CD4-positive, alpha-beta T cell treated with Interleukin-15 for 1 hour (primary cell): ENCODE data around the gene ZNF714.

Source experiments
- DNase-seq: peaks from one replicate; pipeline ENCODE4 v3.0.0-alpha.2; 2020

ZNF714 gene

DNA sequence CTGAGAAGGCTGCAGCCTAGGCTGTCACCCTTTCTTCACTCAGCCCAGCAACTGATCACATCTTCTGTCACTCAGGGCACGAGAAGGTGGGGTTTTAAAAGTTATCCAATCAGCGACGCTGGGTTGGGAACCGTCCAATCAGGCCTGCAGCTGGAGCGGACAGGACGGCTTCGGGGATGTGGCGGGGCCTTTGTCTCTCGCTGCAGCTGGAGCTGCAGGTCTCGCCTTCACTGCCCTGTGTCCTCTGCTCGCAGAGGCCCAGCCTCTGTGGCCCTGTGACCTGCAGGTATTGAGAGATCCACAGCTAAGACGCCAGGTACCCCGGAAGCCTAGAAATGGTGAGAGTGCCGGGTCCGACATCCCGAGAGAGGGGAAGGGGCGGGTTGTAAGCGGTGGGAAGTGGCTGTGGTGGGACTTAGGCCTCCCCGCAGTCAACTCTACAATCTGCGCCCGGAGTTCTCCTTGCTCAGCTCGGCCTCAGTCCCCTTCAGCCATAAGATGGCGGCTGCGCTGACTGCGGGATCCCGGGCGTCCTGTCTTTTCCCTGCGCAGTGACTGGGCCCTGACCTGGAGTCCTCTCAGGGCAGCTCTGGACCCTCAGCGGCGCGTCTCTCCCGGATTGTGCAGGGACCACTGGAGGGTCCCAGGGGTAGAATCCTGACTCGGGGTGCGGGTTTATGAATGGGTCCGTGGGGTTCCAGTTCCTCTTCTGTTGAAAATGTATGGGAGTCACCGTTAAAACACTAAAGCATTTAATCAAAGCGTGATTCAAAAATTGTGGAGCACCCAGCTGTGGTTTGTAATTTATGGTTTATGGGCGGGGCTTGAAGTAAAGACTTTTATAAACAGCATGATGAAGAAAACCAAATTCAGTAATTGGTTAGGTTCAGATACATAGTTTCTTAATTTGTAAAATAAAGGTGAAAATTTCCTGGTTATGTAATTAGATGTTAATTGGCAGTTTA is at the start of gene ZNF714:
TSS of gene ZNF714 (plus strand) at position 193 of the 965 bp plus-strand sequence. CDS start 16,066 bp downstream, outside the sequence.
- peak; percentile 87 for DNase-seq

DNA sequence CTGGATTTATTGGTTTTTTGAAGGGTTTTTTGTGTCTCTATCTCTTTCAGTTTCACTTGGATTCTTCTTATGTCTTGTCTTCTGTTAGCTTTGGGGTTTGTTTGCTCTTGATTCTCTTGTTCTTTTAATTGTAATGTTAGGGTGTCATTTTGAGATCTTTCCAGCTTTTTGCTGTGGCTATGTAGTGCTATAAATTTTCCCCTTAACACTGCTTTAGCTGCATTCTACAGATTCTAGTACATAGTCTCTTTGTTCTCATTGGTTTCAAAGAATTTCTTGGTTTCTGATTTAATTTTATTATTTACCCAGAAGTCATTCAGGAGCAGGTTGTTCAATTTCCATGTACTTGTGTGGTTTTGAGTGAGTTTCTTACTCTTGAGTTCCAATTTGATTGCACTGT is 37.0 kb upstream of the ZNF714 start:
- no peak for DNase-seq

DNA sequence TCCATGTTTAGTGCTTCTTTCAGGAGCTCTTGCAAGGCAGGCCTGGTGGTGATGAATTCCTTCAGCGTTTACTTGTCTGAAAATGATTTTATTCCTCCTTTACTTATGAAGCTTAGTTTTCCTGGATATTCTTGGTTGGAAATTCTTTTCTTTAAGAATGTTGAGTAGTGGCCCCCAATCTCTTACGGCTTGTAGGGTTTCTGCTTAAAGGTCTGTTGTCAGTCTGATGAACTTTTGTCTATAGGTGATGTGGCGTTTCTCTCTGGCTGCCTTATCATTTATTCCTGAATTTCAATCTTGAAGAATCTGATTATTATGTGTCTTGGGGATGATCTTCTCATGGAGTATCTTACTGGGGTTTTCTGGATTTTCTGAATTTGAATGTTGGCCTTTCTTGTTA is 35.5 kb upstream of the ZNF714 start:
- no peak for DNase-seq

DNA sequence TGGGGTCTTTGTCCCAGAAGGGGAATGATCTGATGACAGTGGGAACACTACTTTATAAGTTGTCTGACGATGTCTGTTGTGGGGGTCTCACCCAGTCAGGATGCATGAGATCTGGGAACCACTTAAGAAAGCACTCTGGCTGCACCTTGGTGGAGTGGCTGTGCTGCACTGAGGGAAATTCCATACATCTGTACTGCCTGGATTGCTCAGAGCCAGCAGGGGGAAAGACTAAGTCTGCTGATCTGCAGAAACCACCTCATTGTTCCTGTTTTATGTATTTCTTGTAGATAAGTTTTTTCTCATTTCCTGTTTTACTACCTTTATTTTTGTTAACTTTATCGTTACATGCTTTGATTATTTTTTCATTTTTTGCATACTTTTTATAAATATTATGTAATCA is 34.3 kb upstream of the ZNF714 start:
- DNase-seq, result no peak

DNA sequence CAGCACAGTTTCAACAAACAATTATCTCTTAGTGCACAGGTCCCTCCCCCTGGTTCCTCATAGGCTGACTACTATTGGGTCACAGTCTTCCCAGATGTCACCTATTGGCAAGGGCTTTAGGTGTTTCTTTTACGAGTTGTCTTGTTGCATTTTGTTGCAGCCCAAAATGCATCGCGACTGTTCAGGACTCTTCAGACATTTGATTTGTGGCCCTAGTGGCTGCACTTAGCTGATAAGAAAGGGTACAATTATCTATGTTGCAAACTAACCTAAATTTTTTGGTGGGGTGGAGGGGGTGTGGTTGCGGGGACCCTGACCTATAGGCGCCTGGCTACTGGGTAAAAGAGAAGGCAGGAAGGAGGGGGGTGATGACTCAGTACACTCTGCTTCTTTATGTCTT is 29.1 kb upstream of the ZNF714 start:
- no peak for DNase-seq

DNA sequence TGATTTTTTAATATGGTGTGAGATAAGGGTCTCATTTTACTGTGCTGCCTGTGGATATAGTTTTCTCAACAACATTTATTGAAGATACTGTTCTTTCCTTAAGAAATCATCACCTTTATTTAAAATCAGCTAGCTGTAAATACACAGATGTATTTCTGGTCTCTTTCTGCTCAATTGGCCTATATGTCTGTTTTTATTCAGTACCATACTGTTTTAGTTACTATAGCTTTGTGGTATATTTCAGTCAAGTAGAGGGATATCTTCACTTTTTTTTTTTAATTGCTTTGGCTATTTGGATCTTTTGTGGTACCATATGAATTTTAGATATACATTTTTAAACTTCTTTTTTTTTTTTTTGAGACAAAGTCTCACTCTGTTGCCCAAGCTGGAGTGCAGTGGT is 16.7 kb upstream of the ZNF714 start:
- DNase-seq, result no peak

DNA sequence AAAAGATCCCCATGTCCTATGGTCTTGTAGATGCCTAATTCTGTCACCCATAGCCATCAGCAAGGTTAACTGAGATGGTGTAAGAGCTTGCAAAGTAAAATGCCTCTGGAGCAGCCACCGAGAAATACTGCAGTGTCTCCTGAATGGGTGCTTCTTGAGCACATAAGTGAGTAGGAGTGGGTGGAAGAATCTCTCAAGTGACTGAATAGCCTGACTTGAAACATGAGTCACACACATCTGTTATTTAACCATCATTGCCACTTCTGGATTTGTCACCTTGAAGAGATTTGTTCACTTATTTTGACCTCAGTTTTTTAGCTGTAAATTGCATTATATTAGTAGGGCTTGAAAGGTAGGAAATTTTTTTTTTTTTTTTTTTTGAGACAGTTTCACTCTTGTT is 2.3 kb downstream of the ZNF714 start:
- DNase-seq, result no peak

DNA sequence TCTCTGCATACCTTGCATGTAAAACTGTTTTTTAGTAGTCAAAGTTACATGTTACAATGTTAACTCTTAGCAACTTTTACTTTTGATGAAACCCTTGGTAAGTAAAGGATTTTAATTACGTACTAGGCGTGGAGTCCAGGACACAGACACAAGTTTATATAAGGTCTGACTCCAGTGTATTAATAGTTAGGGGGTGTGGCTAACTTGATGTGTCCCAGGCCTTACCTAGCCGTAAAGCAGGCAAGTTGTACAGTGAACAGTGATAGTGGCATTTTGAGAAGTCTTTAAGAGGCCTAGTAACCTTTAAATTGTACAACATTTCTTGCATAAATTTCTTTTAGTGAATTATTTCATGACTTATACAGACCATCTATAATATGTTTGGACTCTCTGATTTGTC is 5.9 kb downstream of the ZNF714 start:
- DNase-seq, result no peak

DNA sequence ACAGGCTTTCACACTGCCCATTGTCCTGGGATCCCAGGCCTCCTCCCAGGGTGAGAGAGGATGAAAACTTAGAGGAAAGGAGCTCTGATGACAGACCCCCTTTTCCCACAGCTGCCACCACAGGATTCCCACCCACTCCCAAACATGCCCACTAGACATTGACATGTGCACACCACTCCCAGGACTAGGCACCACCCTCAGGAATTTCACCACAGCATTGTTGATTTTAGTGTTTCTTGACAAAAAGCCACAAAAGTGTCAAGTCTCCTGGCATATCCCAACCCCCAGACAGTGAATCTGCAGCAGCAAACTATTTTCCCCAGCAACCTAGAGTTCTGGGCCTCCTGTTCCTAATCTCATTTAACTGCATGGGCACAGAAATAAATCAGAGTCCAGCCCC is 10.1 kb downstream of the ZNF714 start:
- no peak for DNase-seq

DNA sequence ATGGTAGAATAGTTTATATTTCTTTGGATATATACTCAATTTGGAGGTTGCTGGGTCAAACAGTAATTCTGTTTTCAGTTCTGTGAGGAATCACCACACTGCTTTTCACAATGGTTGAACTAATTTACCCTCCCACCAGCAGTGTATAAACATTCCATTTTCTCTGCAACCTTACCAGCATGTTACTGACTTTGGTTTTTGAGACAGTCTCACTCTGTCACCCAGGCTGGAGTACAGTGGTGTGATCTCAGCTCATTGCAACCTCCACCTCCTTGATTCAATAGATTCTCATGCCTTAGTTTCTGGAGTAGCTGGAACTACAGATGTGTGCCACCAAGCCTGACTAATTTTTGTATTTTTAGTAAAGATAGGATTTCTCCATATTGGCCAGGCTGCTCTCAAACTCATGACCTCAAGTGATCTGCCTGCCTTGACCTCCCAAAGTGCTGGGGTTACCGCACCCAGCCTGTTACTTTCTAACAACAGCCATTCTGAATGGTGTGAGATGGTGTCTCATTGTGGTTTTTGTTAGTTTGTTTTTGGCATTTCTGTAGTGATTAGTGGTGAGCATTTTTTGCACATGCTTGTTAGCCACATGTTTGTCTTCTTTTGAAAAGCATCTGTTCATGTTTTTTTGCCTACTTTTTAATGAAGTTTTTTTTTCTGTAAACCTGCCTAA is 12.5 kb downstream of the ZNF714 start:
- no peak for DNase-seq

DNA sequence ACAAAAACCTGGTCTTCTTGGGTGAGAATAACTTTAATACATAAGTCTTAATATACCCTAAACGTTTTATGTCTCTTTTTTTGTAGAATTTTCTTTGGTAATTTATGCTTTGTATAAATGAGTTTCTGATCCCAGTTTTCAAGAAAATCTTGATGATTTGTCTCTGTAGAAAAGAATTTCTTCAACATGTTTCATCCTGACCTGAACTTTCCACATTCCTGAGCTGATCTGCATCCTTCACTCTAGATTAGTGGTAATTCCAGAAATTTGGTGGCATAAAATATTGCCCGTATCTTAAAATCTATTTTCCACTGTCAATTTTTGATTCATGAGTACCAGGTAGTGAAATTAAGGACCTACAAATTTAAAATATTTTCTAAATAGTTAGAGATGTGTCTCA is 16.3 kb downstream of the ZNF714 start:
- no peak for DNase-seq

DNA sequence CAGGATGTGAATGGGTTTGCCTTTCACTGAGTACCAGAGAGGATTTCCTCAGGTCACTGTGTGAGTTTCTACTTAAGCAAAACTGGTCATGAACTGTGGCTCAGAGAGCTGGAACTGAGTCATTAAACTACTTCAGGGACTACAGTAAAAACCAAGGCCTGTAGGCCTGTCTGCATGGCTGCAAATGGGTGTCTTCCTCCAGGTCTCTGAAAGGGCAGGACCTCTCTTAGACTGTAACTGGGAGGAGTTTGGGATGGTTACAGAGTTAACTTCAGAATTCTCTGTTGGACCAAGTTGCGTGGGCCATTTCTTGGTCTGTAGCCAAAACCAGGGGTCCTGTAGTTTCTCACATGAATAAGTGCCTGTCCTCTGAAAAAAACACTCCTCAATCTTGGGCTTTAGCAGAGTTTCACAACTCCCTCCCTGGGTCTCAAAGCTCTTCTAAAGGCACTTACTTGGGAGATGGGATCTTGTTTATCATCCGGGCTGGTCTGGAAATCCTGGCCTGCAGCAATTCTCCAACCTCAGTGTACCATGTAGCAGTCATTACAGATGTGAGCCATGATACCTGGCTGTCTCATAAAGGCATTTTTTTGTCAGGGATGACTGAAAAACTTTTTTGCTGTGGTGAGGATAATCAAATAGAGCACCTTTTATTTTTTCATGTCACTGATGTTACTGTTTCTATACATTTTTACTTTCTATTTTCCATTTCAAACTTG is 19.7 kb downstream of the ZNF714 start:
- no peak for DNase-seq

DNA sequence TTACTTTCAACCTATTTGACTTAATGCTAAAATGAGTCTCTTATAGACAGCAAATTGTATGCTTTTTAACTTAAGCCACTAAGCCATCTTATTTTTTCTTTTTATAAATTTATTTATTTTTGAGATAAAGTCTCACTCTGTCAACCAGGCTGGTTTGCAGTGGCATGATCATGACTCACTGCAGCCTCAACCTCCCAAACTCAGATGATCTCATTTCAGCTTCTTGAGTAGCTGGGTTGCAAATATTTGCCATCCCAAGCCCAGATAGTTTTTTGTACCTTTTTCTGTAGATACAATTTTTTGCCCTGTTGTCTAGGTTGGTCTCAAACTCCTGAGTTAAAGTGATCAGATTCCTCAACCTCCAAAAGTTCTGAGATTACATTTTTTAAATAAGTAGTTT is 27.1 kb downstream of the ZNF714 start:
- no peak for DNase-seq

DNA sequence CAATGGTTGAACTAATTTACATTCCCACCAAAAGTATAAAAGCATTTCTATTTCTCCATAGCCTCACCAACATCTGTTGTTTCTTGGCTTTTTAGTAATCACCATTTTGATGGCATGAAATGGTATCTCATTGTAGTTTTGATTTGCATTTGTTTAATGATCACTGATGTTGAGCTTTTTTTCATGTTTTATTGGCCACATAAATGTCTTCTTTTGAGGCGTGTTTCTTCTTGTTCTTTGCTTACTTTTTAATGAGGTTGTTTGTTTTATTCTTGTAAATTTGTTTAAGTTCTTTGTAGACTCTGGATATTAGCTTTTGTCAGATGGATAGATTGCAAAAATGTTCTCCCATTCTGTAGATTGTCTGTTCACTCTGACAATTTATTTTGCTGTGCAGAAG is 28.2 kb downstream of the ZNF714 start:
- DNase-seq, result no peak

DNA sequence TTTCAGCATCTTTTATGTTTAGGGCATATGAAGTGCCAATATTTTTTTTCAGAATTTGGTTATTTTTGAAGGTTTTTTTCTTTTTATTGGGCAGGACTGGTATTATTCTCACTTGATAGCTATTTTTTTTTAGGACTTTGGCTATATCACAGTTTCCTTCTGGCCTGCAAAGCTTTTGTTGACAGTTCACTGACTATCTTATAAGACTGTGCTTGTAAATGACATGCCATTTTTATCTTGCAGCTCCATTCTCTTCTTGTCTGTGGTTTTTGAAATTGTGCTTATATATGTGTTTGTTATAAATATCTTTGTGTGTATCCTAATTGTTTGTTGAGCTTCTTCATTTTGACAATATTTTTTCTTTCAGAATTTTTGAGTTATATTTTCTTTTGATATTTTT is 33.4 kb downstream of the ZNF714 start:
- no peak for DNase-seq

DNA sequence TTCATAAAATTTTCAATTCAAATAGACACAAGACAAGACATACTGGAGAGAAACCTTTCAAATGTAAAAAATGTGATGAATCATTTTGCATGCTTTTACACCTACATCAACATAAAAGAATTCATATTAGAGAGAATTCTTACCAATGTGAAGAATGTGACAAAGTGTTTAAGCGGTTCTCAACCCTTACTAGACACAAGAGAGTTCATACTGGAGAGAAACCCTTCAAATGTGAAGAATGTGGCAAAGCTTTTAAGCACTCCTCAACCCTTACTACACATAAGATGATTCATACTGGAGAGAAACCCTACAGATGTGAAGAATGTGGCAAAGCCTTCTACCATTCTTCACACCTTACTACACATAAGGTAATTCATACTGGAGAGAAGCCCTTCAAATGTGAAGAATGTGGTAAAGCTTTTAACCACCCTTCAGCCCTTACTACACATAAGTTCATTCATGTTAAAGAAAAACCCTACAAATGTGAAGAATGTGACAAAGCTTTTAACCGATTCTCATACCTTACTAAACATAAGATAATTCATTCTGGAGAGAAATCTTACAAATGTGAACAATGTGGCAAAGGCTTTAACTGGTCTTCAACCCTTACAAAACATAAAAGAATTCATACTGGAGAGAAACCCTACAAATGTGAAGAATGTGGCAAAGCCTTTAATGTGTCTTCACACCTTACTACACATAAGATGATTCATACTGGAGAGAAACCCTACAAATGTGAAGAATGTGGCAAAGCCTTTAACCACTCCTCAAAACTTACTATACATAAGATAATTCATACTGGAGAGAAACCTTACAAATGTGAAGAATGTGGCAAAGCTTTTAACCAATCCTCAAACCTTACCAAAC is 35.3 kb downstream of the ZNF714 start:
- DNase-seq, result no peak

DNA sequence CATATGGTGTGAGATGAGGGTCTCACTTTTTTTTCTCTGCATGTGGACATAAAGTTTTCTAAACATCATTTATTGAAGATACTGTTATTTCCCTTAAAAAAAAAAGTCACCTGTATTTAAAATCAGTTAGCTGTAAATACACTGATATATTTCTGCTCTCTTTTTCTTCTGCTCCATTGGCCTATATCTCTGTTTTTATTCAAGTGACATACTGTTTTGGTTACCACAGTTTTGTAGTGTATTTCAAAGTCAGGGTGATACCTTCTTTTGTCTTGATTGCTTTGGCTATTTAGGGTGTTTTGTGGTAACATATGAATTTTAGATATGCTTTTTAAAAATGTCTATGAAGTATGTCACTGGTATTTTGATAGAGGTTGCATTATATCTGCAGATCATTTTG is 44.1 kb downstream of the ZNF714 start:
- no peak for DNase-seq

DNA sequence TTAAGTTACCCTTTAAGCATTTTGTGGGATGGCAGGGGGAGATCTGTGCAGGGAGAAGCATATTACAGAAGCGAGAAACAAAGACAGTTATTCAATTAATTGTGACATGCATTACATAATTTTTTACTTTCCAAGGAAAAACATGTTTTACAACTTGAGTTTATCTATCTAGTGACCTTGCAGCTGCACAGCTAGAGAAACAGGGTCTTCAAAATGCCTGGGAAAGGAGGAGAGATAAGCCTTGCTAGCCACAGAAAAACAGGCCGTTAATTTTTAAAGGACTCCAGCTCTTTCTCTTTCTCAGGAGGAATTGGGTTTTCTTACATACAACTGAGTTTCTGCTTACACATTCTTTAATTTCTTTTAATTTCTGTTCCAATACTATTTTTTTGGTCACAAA is 45.0 kb downstream of the ZNF714 start:
- DNase-seq, result no peak

DNA sequence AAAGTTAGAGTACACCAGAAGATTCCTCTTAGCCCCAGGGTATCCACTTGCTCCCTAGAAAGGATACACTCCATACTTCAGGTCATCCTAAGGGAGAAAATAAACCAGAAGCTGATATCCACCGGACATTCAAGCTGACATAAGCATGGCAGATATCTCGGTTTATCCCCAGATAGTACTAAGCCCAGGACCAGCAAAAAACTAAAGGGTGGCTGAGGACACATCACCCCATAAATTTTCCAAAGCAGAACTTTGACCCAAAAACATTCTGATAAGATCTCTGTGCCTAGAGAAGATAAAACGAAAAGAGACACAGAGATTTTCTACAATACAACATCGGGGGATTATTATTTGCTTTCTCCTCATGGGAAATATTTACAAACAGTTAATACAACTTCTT is 45.9 kb downstream of the ZNF714 start:
- no peak for DNase-seq

DNA sequence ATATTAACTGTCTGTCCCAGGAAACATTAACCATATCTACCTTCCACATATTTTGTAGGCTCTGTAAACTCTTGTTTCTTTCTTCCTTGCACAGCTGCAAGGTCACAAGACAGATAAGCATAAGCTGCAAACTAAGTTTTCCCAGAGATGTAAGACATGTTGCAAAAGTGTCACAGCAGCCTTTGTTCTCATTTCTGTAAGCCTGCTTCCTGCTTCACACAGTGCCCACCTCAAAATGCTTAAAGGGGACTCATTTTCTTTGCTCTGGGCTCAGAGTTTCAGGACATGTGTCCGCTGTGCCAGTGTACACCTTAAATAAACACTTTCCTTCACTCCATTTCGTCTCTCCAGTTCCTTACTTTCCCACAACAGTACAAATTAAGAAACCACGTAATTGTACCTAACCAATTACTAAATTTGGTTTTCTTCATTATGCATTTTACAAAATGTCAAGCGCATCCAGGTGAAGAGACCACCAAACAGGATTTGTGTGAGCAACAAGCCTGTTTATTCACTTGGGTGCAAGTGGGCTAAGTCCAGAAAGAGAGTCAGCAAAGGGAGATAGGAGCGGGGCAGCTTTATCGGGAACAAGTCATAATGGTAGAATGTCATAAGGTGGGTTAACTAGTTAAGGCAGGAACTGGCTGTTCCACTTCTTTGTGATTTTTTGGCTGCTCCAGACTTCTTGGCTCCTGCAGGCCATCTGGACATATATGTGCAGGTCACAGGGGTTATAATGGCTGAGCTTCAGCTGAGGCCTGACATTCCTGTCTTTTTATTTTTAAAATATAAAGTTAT is 47.1 kb downstream of the ZNF714 start:
- DNase-seq, result no peak

DNA sequence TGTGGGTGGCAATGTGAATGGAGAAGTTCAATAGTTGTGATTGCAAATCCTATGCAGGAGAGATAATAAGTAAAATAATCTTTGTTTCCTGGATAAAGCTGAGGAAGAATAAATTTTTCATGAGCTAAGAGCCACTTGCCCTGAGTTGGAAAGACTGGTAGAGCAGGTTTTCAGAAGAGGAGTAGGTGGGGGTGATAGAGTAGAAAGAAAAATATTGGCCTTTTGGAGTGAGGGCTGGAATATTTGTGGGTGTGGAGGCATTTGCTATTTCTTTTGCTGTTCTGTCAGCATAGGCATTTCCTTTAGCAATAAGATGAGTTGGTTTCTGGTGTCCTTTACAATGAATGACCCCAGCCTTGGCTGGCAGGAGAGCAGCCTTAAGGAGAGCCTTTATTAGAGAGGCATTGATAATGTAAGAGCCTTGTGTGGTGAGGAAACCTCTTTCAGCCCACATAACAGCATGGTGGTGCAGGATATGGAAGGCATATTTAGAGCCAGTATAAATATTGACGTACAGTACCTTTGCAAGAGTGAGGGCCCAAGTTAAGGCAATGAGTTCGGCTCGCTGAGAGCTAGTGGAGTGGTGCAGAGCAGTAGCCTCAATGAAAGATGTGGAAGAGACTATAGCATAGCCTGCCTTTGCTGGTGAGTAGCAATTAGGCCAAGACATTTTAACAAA is 48.2 kb downstream of the ZNF714 start:
- no peak for DNase-seq
